ENCODE results near the gene AIFM2. TPM values are rescaled to one million over a fixed set of nuclear protein-coding genes. Genes with fewer than 3 reads are reported as not detected.

AIFM2 gene
- total RNA-seq, 6 donors from 2014 or later: 12.0 to 21.0 (median 17.2) TPM

- H3K4me3 ChIP-seq: no peak overlapping the region
- 85 to 86% methylated on average over 9 of the region's 9 CpGs for WGBS, 2 donors
- H3K4me1 ChIP-seq: peaks cover 1 to 13% (median 4%) of the 10 kb centered on the region in 4 donors
- ATAC-seq (ENCODE audit: low FRiP score in 2 of 2) (no peak), DNase-seq (peak in 1 of 2 donors; percentile 3)
- peaks cover 0 to 10% (median 6%) of the 10 kb centered on the region in 4 donors for H3K36me3 ChIP-seq
- H3K9me3 ChIP-seq: no peaks in the 10 kb centered on the region
- H3K27ac ChIP-seq: no peak overlapping the region
- H3K27me3 ChIP-seq: no peaks in the 10 kb centered on the region
- TF ChIP-seq POLR2AphosphoS5 (IDR thresholded peaks at IDR 0.05) (no peak), POLR2A (IDR thresholded peaks at IDR 0.05) (no peak), EP300 (IDR thresholded peaks at IDR 0.05) (no peak)
- TF ChIP-seq, protein P1, sequence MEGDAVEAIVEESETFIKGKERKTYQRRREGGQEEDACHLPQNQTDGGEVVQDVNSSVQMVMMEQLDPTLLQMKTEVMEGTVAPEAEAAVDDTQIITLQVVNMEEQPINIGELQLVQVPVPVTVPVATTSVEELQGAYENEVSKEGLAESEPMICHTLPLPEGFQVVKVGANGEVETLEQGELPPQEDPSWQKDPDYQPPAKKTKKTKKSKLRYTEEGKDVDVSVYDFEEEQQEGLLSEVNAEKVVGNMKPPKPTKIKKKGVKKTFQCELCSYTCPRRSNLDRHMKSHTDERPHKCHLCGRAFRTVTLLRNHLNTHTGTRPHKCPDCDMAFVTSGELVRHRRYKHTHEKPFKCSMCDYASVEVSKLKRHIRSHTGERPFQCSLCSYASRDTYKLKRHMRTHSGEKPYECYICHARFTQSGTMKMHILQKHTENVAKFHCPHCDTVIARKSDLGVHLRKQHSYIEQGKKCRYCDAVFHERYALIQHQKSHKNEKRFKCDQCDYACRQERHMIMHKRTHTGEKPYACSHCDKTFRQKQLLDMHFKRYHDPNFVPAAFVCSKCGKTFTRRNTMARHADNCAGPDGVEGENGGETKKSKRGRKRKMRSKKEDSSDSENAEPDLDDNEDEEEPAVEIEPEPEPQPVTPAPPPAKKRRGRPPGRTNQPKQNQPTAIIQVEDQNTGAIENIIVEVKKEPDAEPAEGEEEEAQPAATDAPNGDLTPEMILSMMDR (IDR thresholded peaks at IDR 0.05): no peak
Measured at GRCh38 chr10:70137135-70137534, 4.5 kb upstream of the AIFM2 start.

DNA sequence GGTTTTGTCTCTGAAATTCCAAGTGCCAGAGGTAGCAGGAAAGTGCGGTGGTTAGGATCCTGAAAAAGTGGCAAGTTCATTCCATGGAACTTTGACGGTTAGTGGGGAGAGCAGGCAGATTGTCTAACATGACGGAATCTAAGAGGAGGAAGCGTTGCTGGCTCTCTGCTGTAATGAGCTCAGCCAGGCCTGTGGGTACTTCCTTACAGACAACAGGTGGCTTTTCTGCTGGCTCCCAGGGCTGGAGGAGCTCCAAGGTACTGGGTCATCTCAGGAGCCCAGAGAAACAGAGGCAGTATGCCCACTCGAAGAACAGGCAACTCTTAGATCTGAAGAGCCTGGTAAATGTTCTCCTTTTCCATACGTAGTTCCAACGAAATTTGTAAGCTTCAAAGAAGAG lies 3.1 kb upstream of the AIFM2 start:
- DNase-seq (peak in 1 of 2 donors; percentile 12), ATAC-seq (ENCODE audit: low FRiP score in 2 of 2) (no peak)
- H3K9me3 ChIP-seq: no peaks in the 10 kb centered on the region
- no peak for TF ChIP-seq EP300 (IDR thresholded peaks at IDR 0.05)
- TF ChIP-seq, protein P1 (IDR thresholded peaks at IDR 0.05): no peak
- TF ChIP-seq POLR2AphosphoS5 (IDR thresholded peaks at IDR 0.05): no peak
- no peak for TF ChIP-seq POLR2A (IDR thresholded peaks at IDR 0.05)
- no peak overlapping the region for H3K27ac ChIP-seq
- WGBS, 2 donors: 64 to 79% methylated on average over 7 of the region's 7 CpGs
- H3K4me1 ChIP-seq: peaks cover 9 to 27% (median 14%) of the 10 kb centered on the region in 4 donors
- H3K27me3 ChIP-seq: no peaks in the 10 kb centered on the region
- H3K36me3 ChIP-seq: peaks cover 0 to 10% (median 6%) of the 10 kb centered on the region in 4 donors
- H3K4me3 ChIP-seq: no peak overlapping the region

DNA sequence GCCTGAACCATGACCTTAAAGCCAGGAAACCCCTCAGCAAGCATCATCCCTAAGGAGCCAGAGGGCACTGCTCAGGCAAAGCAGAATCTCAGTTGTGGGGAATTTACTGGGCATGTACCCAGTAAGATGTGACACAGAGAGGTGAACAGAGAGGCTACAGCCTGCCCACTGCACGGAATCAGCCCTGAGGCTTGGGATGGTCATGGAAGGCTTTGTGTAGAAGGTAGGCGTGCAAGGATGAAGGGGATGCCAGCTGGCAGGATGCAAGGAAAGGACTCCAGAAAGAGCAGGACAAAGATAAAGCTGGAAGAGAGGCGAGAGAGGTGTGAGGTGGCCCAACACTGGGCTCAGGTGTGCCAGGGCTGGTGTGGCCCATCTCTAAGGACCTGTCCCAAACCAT lies 2.4 kb upstream of the AIFM2 start:
- no peak for TF ChIP-seq EP300 (IDR thresholded peaks at IDR 0.05)
- Histone ChIP-seq H3K27ac (no peak overlapping the region), H3K36me3 (peaks cover 0 to 10% (median 6%) of the 10 kb centered on the region in 4 donors), H3K27me3 (no peaks in the 10 kb centered on the region), H3K4me3 (no peak overlapping the region), H3K9me3 (no peaks in the 10 kb centered on the region), H3K4me1 (peaks cover 9 to 27% (median 14%) of the 10 kb centered on the region in 4 donors)
- 92 to 99% methylated on average over 3 of the region's 3 CpGs for WGBS, 2 donors
- peak in 1 of 2 donors; percentile 8 for DNase-seq
- ATAC-seq (ENCODE audit: low FRiP score in 2 of 2): no peak

DNA sequence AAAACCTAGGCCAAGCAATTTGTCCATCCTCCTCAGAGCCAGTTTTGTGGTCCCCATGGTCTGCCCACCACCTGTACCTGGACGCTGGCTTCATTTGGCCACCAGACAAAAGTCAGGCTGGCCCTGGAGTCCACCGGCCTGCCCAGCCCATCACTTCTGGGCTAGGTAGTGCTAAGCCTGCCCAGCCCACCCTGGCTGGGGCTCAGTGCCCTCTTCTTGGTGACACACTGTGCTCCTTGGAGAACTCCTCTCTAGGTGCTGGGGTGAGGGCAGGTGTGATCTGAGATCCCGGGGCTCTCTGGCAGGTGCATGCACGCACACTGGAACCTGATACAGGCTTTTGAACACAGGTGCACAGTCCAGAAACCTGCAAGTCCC lies 1.1 kb downstream of the AIFM2 start:
- Histone ChIP-seq H3K4me1 (peaks cover 9 to 27% (median 14%) of the 10 kb centered on the region in 4 donors), H3K4me3 (peak overlapping the region in 3 of 4 donors; percentile 65 to 73 (median 66)), H3K27ac (peak overlapping the region; percentile 73 to 88 (median 82)), H3K27me3 (no peaks in the 10 kb centered on the region), H3K36me3 (no peaks in the 10 kb centered on the region), H3K9me3 (no peaks in the 10 kb centered on the region)
- WGBS, 2 donors: 91 to 100% methylated on average over 2 to 4 of the region's 4 CpGs
- ATAC-seq (ENCODE audit: low FRiP score in 2 of 2) (peak in 1 of 2 donors; percentile 7), DNase-seq (no peak)
- TF ChIP-seq, protein P1 (IDR thresholded peaks at IDR 0.05): no peak
- no peak for TF ChIP-seq POLR2AphosphoS5 (IDR thresholded peaks at IDR 0.05)
- TF ChIP-seq EP300 (IDR thresholded peaks at IDR 0.05): no peak
- TF ChIP-seq POLR2A (IDR thresholded peaks at IDR 0.05): no peak

GRCh38 chr10:70130878-70131559 lies 1.6 kb downstream of the AIFM2 start:
- WGBS, 2 donors: 62% methylated on average over 9 to 10 of the region's 10 CpGs
- peak in 1 of 2 donors; percentile 41 for DNase-seq
- peak overlapping the region in 1 of 4 donors; percentile 65 for H3K4me3 ChIP-seq
- peak in 1 of 4 donors; percentile 29 for TF ChIP-seq EP300 (IDR thresholded peaks at IDR 0.05)
- TF ChIP-seq POLR2A (IDR thresholded peaks at IDR 0.05): peak in 1 of 4 donors; percentile 27
- TF ChIP-seq, protein P1 (IDR thresholded peaks at IDR 0.05): no peak
- no peaks in the 10 kb centered on the region for H3K36me3 ChIP-seq
- H3K27ac ChIP-seq: peak overlapping the region; percentile 73 to 88 (median 82)
- no peaks in the 10 kb centered on the region for H3K27me3 ChIP-seq
- peaks cover 9 to 27% (median 14%) of the 10 kb centered on the region in 4 donors for H3K4me1 ChIP-seq
- no peaks in the 10 kb centered on the region for H3K9me3 ChIP-seq
- peak; percentile 19 to 32 for ATAC-seq (ENCODE audit: low FRiP score in 2 of 2)
